K562 (cell line): ENCODE measurements around the gene GADD45G. TPM values are rescaled to one million over a fixed set of nuclear protein-coding genes. Genes with fewer than 3 reads are reported as not detected.

Experiments
- ATAC-seq: fragments of 200-7000 bp; cut with Tn5 transposase; 3 replicates; pipeline ENCODE4 v1.9.1; 2020; ENCODE audit warnings: moderate library complexity
- BruUV-seq: library from RNA; stranded (reverse); fragments of 400-500 nt; replicated peaks from 2 replicates; lab custom pipeline; 2021; lab: Mats Ljungman, UMichigan
- CTCF ChIA-PET: fragments of 300-600 bp; formaldehyde crosslinking; extraction: SDS; loops from one replicate; lab custom pipeline; 2021; ENCODE audit warnings: low intra/inter-chr PET ratio; lab: Yijun Ruan, JAX
- POLR2A ChIA-PET: fragments of 300-600, 350-650 bp; sonication (Branson Sonifier 250); formaldehyde crosslinking; extraction: SDS; loops from one replicate; lab custom pipeline; 2021; ENCODE audit warnings: antibody characterized with exemption, inconsistent platforms; lab: Yijun Ruan, JAX
- DNase-seq, 4 experiments: peaks; one replicate each; pipeline versions ENCODE4 v3.0.0 to v3.0.0-alpha.2; 2011 to 2018; ENCODE audit warnings: low spot score in 3 of 4, mixed read lengths in 3 of 4; ENCODE audit errors: extremely low read depth in 1 of 4
- FAIRE-seq: peaks from 2 replicates; lab custom pipeline; 2011; peaks lifted over from hg19 to GRCh38; lab: Jason Lieb, UNC
- H2AFZ ChIP-seq: 2 replicates; pipeline ENCODE4 v1.6.0; 2011; ENCODE audit warnings: low read depth, low read length, control low read depth, inconsistent platforms
- H3K27ac ChIP-seq: fragments of 200-600 bp; 3 replicates; pipeline ENCODE4 v1.8.0; 2011; ENCODE audit warnings: low read depth, mild to moderate bottlenecking, control low read depth, inconsistent platforms, low read length, moderate library complexity, mixed read lengths; ENCODE audit errors: extremely low read depth
- H3K27me3 ChIP-seq, 2 experiments: fragments of 300-600 bp in 1 of 2; 2 replicates in 1 of 2; 3 replicates in 1 of 2; pipeline versions ENCODE4 v1.6.0 to v1.8.0; 2011; ENCODE audit warnings: inconsistent platforms in 2 of 2, low read length in 2 of 2, mild to moderate bottlenecking in 1 of 2, mixed read lengths in 1 of 2, moderate library complexity in 1 of 2; ENCODE audit not compliant: control insufficient read depth in 2 of 2, insufficient read depth in 2 of 2
- H3K36me3 ChIP-seq: fragments of 300-600 bp; 3 replicates; pipeline ENCODE4 v1.8.0; 2011; ENCODE audit warnings: mild to moderate bottlenecking, low read length, inconsistent platforms; ENCODE audit not compliant: control insufficient read depth, insufficient read depth
- H3K4me1 ChIP-seq, 2 experiments: fragments of 200-600 bp in 1 of 2; replicated peaks in 1 of 2; 2 replicates in 1 of 2; 3 replicates in 1 of 2; pipeline versions ENCODE4 v1.5.1 to v1.8.0; 2011; ENCODE audit warnings: inconsistent platforms in 2 of 2, low read length in 2 of 2, mild to moderate bottlenecking in 1 of 2, mixed read lengths in 1 of 2, moderate library complexity in 1 of 2; ENCODE audit not compliant: control insufficient read depth in 2 of 2, insufficient read depth in 2 of 2
- H3K4me2 ChIP-seq: 2 replicates; pipeline ENCODE4 v1.6.1; 2011; ENCODE audit warnings: low read length, control low read depth, inconsistent platforms, mixed read lengths; ENCODE audit not compliant: insufficient read depth
- H3K4me3 ChIP-seq: fragments of 200-600 bp; sonication (generic), shearing (Covaris generic); 2 replicates; pipeline ENCODE4 v1.5.1; 2016; ENCODE audit warnings: control low read depth, inconsistent platforms
- H3K79me2 ChIP-seq: fragments of 200-600 bp; 3 replicates; pipeline ENCODE4 v1.8.0; 2011; ENCODE audit warnings: low read length, inconsistent platforms; ENCODE audit not compliant: control insufficient read depth, insufficient read depth
- H3K9ac ChIP-seq, 2 experiments: 2 replicates each; pipeline versions ENCODE4 v1.6.0 to v1.6.1; 2011; ENCODE audit warnings: low read depth in 2 of 2, low read length in 2 of 2, control low read depth in 1 of 2, inconsistent platforms in 1 of 2, mild to moderate bottlenecking in 1 of 2, mixed read lengths in 1 of 2; ENCODE audit not compliant: insufficient read depth in 1 of 2
- H3K9me1 ChIP-seq: one replicate; pipeline ENCODE4 v1.6.0; 2011; ENCODE audit warnings: inconsistent platforms, mild to moderate bottlenecking, low read length, moderate library complexity; ENCODE audit not compliant: control insufficient read depth, insufficient read depth
- H3K9me3 ChIP-seq: replicated peaks from 2 replicates; pipeline ENCODE4 v1.5.1; 2011; ENCODE audit warnings: low read depth, low read length, inconsistent platforms; ENCODE audit not compliant: control insufficient read depth, insufficient read depth
- H4K20me1 ChIP-seq: replicated peaks from 2 replicates; pipeline ENCODE4 v1.6.1; 2011; ENCODE audit warnings: low read length, inconsistent platforms, mixed read lengths; ENCODE audit not compliant: control insufficient read depth, insufficient read depth
- CBFA2T3 ChIP-seq: fragments of 450-650 bp; IDR thresholded peaks from 2 replicates; pipeline ENCODE4 v1.6.1; 2017
- CHCHD3 ChIP-seq: fragments of 250-450 bp; sonication (Bioruptor Pico); IDR thresholded peaks from 2 replicates; pipeline ENCODE4 v2.1.2; 2022; ENCODE audit warnings: mild to moderate bottlenecking
- E4F1 ChIP-seq: fragments of 250-450 bp; sonication (Bioruptor Pico); IDR thresholded peaks from 2 replicates; pipeline ENCODE4 v1.5.0; 2021; ENCODE audit warnings: mild to moderate bottlenecking, borderline replicate concordance
- FOXP4 ChIP-seq: sonication (generic); formaldehyde crosslinking; IDR thresholded peaks from 2 replicates; pipeline ENCODE4 v1.8.0; 2022; ENCODE audit warnings: mild to moderate bottlenecking, missing genetic modification reagents, borderline replicate concordance
- GTF2A2 ChIP-seq: IDR thresholded peaks from 2 replicates; pipeline ENCODE4 v1.6.1; 2016; ENCODE audit warnings: mild to moderate bottlenecking, missing genetic modification characterization, missing compliant biosample characterization
- NFXL1 ChIP-seq: fragments of 450-650 bp; formaldehyde crosslinking; IDR thresholded peaks from 2 replicates; pipeline ENCODE4 v1.4.0; 2021; ENCODE audit warnings: mild to moderate bottlenecking
- TCF3 ChIP-seq: sonication (generic); formaldehyde crosslinking; IDR thresholded peaks from 2 replicates; pipeline ENCODE4 v1.4.0; 2020; ENCODE audit warnings: mild to moderate bottlenecking, missing genetic modification reagents
- TEAD4 ChIP-seq, 2 experiments: sonication (generic) in 1 of 2; formaldehyde crosslinking in 1 of 2; IDR thresholded peaks; 2 replicates each; pipeline versions ENCODE4 v1.6.1 to v1.8.0; 2012 to 2022; ENCODE audit warnings: borderline replicate concordance in 1 of 2, inconsistent platforms in 1 of 2, low read length in 1 of 2, mild to moderate bottlenecking in 1 of 2, missing genetic modification reagents in 1 of 2
- TFAP4 ChIP-seq: sonication (generic); formaldehyde crosslinking; IDR thresholded peaks from 2 replicates; pipeline ENCODE4 v1.8.0; 2022; ENCODE audit warnings: missing genetic modification reagents, mild to moderate bottlenecking, moderate library complexity, borderline replicate concordance
- ZBTB12 ChIP-seq: fragments of 250-450 bp; sonication (Bioruptor Pico); IDR thresholded peaks from 2 replicates; pipeline ENCODE4 v1.4.0; 2020
- ZNF584 ChIP-seq: fragments of 200-800 bp; sonication (Bioruptor generic); IDR thresholded peaks from 2 replicates; pipeline ENCODE4 v1.6.1; 2016; ENCODE audit warnings: low read depth, mild to moderate bottlenecking, missing genetic modification characterization, missing compliant biosample characterization
- ZNF586 ChIP-seq: fragments of 450-650 bp; formaldehyde crosslinking; conservative IDR thresholded peaks from 2 replicates; pipeline ENCODE4 v1.4.0; 2020; ENCODE audit warnings: mild to moderate bottlenecking, moderate library complexity
- ZNF696 ChIP-seq: fragments of 250-450 bp; sonication (Bioruptor Pico); conservative IDR thresholded peaks from 2 replicates; pipeline ENCODE4 v1.4.0; 2020; ENCODE audit warnings: mild to moderate bottlenecking, moderate library complexity
- ZSCAN32 ChIP-seq: fragments of 450-650 bp; formaldehyde crosslinking; IDR thresholded peaks from 2 replicates; pipeline ENCODE4 v1.4.0; 2020; ENCODE audit warnings: mild to moderate bottlenecking, moderate library complexity
- WGBS: fragments of 100-300 bp; shearing (Covaris generic); methylation state at CpG from one replicate; pipeline ENCODE4 v1.1.6; 2016; ENCODE audit warnings: low coverage, mixed read lengths; ENCODE audit not compliant: insufficient coverage; ENCODE audit errors: missing lambda C conversion rate; 5-methylcytosine and 5-hydroxymethylcytosine counted together
- in situ Hi-C: fragments of 300-500 bp; cut with MboI; formaldehyde crosslinking; loops from 4 replicates; pipeline ENCODE4 v1.15.0; 2018; ENCODE audit warnings: inconsistent platforms, mixed read lengths
- intact Hi-C: fragments of 100-400 bp; cut with micrococcal nuclease; formaldehyde crosslinking; loops from 2 replicates; pipeline ENCODE4 v1.14.2; 2022
- polyA plus RNA-seq, 8 experiments: library from polyadenylated mRNA; depleted of rRNA in 4 of 8; stranded (reverse) in 5 of 8; unstranded in 3 of 8; fragments of >200 nt; fragmentation: Nextera tagmentation in 2 of 8; fragmentation: Illumina TruSeq in 1 of 8; extraction: Ambion mirVana in 2 of 8; extraction: Trizol in 1 of 8; gene quantifications; 2 replicates each; pipeline versions ENCODE4 v1.2.1 to v1.2.3, GENCODE V29; 2011 to 2014; ENCODE audit warnings: inconsistent platforms in 1 of 8, missing spikeins in 1 of 8
- total RNA-seq, 7 experiments: library from RNA; depleted of rRNA in 6 of 7; stranded (reverse); fragments of >200 nt in 6 of 7; fragmentation: Illumina TruSeq in 2 of 7; extraction: Trizol in 2 of 7; gene quantifications; 2 replicates each; pipeline versions ENCODE4 v1.2.1 to v1.2.3, GENCODE V29; 2011 to 2021; ENCODE audit warnings: low replicate concordance in 1 of 7

Gene GADD45G
- total and polyA plus RNA-seq, 9 of the 15 experiments (the other 6 are each of a cell fraction or from before 2014, with no cell fraction given) = 0.20 to 0.34 TPM; not detected in 7

GRCh38 chr9:89555451-89556375 is 49.1 kb upstream of the GADD45G start:
- Histone ChIP-seq H3K9me1 (no peaks in the 10 kb centered on the region), H4K20me1 (no peaks in the 10 kb centered on the region), H3K79me2 (no peaks in the 10 kb centered on the region), H3K9me3 (no peaks in the 10 kb centered on the region), H3K4me1 (no peaks in the 10 kb centered on the region), H3K27me3 (peaks cover 0 to 27% of the 10 kb centered on the region in 2 experiments; a peak in 2 of 5 replicates), H3K4me3 (no peak overlapping the region), H3K27ac (no peak overlapping the region), H3K4me2 (no peak overlapping the region), H2AFZ (no peak overlapping the region), H3K9ac (no peak overlapping the region), H3K36me3 (no peaks in the 10 kb centered on the region)
- ATAC-seq = no peak
- BruUV-seq = no TSS peak
- 1% methylated on average over 10 of the region's 12 CpGs for WGBS
- CTCF ChIA-PET = no interaction called here
- intact Hi-C loops = no loop called here
- DNase-seq = no peak
- in situ Hi-C loops = no loop called here
- POLR2A ChIA-PET = no interaction called here
- FAIRE-seq = no peak
- TF ChIP-seq TEAD4 (IDR thresholded peaks at IDR 0.05; ENCODE audit: low read length) (peak; percentile 53), TEAD4 (CRISPR knock-in tag; IDR thresholded peaks at IDR 0.05; ENCODE audit: borderline replicate concordance) (no peak), NFXL1 (no peak), CHCHD3 (CRISPR knock-in tag) (no peak), ZNF586 (CRISPR knock-in tag) (no peak), ZBTB12 (CRISPR knock-in tag) (no peak), ZSCAN32 (CRISPR knock-in tag) (no peak), ZNF696 (CRISPR knock-in tag) (no peak), TCF3 (CRISPR knock-in tag) (peak; percentile 30; the same call in 1 of the 2 replicates), ZNF584 (CRISPR knock-in tag) (no peak), E4F1 (no peak), GTF2A2 (no peak), FOXP4 (no peak), CBFA2T3 (peak; percentile 47), TFAP4 (peak; percentile 50; the same call in 1 of the 2 replicates)
